Ishikawa (cell line): ENCODE data around the gene ABCD1.

Source experiments
- CEBPB ChIP-seq: IDR thresholded peaks from 2 replicates; pipeline ENCODE4 v1.6.1; 2012
- CREB1 ChIP-seq: IDR thresholded peaks from 2 replicates; pipeline ENCODE4 v1.6.1; 2012; ENCODE audit warnings: low read depth
- EGR1 ChIP-seq: IDR thresholded peaks from 2 replicates; pipeline ENCODE4 v1.6.1; 2012
- EP300 ChIP-seq: IDR thresholded peaks from 2 replicates; pipeline ENCODE4 v1.6.1; 2012; ENCODE audit warnings: borderline replicate concordance
- FOXM1 ChIP-seq: IDR thresholded peaks from 2 replicates; pipeline ENCODE4 v1.6.1; 2012; ENCODE audit warnings: low read depth, borderline replicate concordance
- MAX ChIP-seq: IDR thresholded peaks from 2 replicates; pipeline ENCODE4 v1.6.1; 2012
- NFIC ChIP-seq: IDR thresholded peaks from 2 replicates; pipeline ENCODE4 v1.6.1; 2012
- RAD21 ChIP-seq: IDR thresholded peaks from 2 replicates; pipeline ENCODE4 v1.6.1; 2012; ENCODE audit warnings: low read depth
- TAF1 ChIP-seq: IDR thresholded peaks from 2 replicates; pipeline ENCODE4 v1.6.1; 2012; ENCODE audit warnings: low read depth, mild to moderate bottlenecking
- TCF12 ChIP-seq: IDR thresholded peaks from 2 replicates; pipeline ENCODE4 v1.6.1; 2012; ENCODE audit warnings: low read depth
- TEAD4 ChIP-seq: IDR thresholded peaks from 2 replicates; pipeline ENCODE4 v1.6.1; 2012
- USF1 ChIP-seq: IDR thresholded peaks from 2 replicates; pipeline ENCODE4 v1.6.1; 2012
- YY1 ChIP-seq: IDR thresholded peaks from 2 replicates; pipeline ENCODE4 v1.6.1; 2012; ENCODE audit warnings: low read depth
- ZBTB7A ChIP-seq: IDR thresholded peaks from 2 replicates; pipeline ENCODE4 v1.6.1; 2012; ENCODE audit warnings: low read depth
- TF ChIP-seq, protein P1 (sequence below): IDR thresholded peaks from 2 replicates; pipeline ENCODE4 v1.6.1; 2012; ENCODE audit warnings: low read depth, mild to moderate bottlenecking

ABCD1 gene

DNA sequence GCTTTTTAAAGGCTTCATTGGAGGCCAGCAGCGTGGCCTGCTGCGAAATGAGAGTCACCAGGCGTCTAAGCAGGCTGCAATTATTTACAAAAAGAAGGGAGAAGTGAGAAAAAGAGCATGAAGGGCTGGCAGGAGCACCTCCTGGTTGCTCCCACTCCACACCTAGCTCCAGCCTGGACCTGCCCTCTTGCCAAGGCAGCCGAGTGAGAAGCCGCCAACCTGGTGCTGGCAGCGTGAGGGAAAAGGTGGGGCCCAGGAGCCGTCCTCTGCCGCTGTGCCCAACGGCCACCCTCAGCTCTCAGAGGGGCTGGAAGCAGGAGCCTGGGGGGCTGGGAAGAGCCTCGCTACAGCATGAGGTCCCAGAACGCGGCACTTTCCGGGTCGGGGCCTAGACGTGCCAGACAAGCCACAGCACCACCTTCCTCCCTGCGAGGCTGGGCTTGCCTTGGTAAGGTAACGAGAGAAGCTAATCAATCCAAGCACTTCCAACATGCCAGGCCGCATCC lies 20.6 kb upstream of the ABCD1 start:
- TF ChIP-seq TCF12 (no peak), EP300 (no peak), YY1 (no peak)

DNA sequence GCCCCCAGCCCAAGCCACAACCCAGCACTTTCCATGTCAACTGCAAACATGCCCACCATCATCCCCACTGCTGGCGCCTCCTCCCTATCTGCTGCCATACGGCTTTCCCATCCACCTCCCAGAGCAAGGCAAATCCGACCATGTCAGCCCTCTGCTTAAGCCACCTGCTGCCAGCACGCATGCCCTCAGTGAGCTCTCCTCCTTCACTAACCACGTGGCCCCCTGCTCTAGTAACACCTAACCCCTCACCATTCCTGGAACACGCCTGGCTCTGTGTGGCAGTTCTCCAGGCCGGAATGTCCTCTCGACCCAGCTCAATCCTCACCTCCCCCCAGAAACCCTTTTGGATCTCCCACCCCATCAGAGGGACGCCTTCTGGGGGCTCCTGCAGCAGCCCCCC lies 17.9 kb upstream of the ABCD1 start:
- TF ChIP-seq, protein P1, sequence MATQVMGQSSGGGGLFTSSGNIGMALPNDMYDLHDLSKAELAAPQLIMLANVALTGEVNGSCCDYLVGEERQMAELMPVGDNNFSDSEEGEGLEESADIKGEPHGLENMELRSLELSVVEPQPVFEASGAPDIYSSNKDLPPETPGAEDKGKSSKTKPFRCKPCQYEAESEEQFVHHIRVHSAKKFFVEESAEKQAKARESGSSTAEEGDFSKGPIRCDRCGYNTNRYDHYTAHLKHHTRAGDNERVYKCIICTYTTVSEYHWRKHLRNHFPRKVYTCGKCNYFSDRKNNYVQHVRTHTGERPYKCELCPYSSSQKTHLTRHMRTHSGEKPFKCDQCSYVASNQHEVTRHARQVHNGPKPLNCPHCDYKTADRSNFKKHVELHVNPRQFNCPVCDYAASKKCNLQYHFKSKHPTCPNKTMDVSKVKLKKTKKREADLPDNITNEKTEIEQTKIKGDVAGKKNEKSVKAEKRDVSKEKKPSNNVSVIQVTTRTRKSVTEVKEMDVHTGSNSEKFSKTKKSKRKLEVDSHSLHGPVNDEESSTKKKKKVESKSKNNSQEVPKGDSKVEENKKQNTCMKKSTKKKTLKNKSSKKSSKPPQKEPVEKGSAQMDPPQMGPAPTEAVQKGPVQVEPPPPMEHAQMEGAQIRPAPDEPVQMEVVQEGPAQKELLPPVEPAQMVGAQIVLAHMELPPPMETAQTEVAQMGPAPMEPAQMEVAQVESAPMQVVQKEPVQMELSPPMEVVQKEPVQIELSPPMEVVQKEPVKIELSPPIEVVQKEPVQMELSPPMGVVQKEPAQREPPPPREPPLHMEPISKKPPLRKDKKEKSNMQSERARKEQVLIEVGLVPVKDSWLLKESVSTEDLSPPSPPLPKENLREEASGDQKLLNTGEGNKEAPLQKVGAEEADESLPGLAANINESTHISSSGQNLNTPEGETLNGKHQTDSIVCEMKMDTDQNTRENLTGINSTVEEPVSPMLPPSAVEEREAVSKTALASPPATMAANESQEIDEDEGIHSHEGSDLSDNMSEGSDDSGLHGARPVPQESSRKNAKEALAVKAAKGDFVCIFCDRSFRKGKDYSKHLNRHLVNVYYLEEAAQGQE: no peak
- TF ChIP-seq TCF12 (no peak), EGR1 (no peak), CEBPB (no peak), TAF1 (no peak), USF1 (no peak), ZBTB7A (no peak), CREB1 (no peak), TEAD4 (no peak)

DNA sequence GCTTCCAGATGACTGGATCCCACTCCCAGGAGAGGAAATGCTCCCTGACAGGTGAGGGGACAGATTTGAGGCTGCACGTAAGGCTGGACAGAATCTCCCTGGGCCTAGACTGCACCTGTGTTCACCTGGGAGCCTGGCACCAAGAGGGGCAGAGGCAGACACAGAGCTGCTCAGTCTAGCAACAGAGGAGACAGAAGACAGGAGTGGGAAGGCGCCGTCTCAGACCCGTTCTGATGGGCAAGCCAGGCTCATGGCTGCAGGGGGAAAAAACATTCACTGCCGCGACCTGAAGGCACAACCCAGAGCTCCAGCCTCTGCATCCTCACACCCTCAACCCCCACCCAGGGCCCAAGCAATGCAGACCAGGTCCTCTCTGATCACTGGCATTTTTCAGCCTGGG lies 17.2 kb upstream of the ABCD1 start:
- TF ChIP-seq, protein P1: no peak
- no peak for TF ChIP-seq FOXM1
- no peak for TF ChIP-seq EP300
- no peak for TF ChIP-seq MAX
- TF ChIP-seq EGR1: no peak
- TF ChIP-seq USF1: no peak
- TF ChIP-seq TAF1: no peak
- TF ChIP-seq CREB1: no peak
- TF ChIP-seq YY1: no peak
- no peak for TF ChIP-seq ZBTB7A
- TF ChIP-seq CEBPB: no peak
- TF ChIP-seq NFIC: no peak
- no peak for TF ChIP-seq TEAD4
- no peak for TF ChIP-seq TCF12
- TF ChIP-seq RAD21: no peak

- TF ChIP-seq USF1 (peak; percentile 72), EP300 (no peak), RAD21 (peak; percentile 66), EGR1 (no peak), TEAD4 (no peak), NFIC (no peak), FOXM1 (no peak), CEBPB (no peak), TAF1 (no peak)
- TF ChIP-seq, protein P1: no peak
Observed at GRCh38 chrX:153708415-153708814, 16.2 kb upstream of the ABCD1 start.
